IMR-90 (cell line): ENCODE results near the gene RPS19.

Experiments
- BHLHE40 ChIP-seq: fragments of 150-350 bp; IDR thresholded peaks from 2 replicates; pipeline ENCODE4 v1.6.1; 2016; ENCODE audit warnings: mild to moderate bottlenecking, low read depth, low read length
- ELK1 ChIP-seq: fragments of 150-350 bp; IDR thresholded peaks from 2 replicates; pipeline ENCODE4 v1.6.1; 2016; ENCODE audit warnings: low read depth, mild to moderate bottlenecking, low read length, moderate library complexity, borderline replicate concordance
- FOS ChIP-seq: fragments of 150-350 bp; IDR thresholded peaks from 2 replicates; pipeline ENCODE4 v1.6.1; 2016; ENCODE audit warnings: low read depth, low read length
- MAFK ChIP-seq: IDR thresholded peaks from 2 replicates; pipeline ENCODE4 v1.6.1; 2012; ENCODE audit warnings: low read depth, low read length, improper control_type of control experiment
- MAZ ChIP-seq: IDR thresholded peaks from 2 replicates; pipeline ENCODE4 v1.6.1; 2012; ENCODE audit warnings: low read depth, mild to moderate bottlenecking, low read length, improper control_type of control experiment, moderate library complexity, borderline replicate concordance
- POLR2A ChIP-seq: IDR thresholded peaks from 2 replicates; pipeline ENCODE4 v1.6.1; 2012; ENCODE audit warnings: mild to moderate bottlenecking, low read depth, low read length
- RCOR1 ChIP-seq: IDR thresholded peaks from 2 replicates; pipeline ENCODE4 v1.6.1; 2012; ENCODE audit warnings: mild to moderate bottlenecking, low read length, improper control_type of control experiment; ENCODE audit not compliant: insufficient replicate concordance
- RFX5 ChIP-seq: IDR thresholded peaks from 2 replicates; pipeline ENCODE4 v1.8.0; 2012; ENCODE audit warnings: low read depth, mild to moderate bottlenecking, low read length, moderate library complexity
- TF ChIP-seq, protein P1 (sequence below): conservative IDR thresholded peaks from 2 replicates; pipeline ENCODE4 v1.5.1; 2012; ENCODE audit warnings: mild to moderate bottlenecking, low read depth, low read length, improper control_type of control experiment
- TF ChIP-seq, protein P2 (sequence below): fragments of 150-350 bp; IDR thresholded peaks from 2 replicates; pipeline ENCODE4 v1.6.1; 2017; ENCODE audit warnings: mild to moderate bottlenecking, antibody characterized with exemption, low read length, low read depth

DNA sequence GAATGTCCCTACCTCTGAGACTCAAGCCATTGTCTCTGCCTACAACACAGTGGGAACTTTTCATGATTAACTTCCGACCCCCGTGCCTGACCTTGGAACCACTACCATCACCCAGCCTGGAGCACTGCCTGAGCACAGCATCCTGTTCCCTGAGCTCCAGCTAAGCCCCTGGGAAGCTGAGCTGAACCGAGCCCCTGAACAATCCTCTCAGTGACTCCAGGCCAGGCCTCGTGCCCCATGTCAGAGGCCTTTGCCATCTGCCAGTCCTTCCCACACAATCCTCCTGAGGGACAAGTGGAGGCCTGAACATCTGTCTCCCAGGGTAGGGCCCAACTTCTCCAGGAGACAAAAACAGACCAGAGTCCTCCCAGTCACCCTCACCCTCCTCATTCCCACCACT lies 46.1 kb upstream of the RPS19 start:
- TF ChIP-seq, protein P1, sequence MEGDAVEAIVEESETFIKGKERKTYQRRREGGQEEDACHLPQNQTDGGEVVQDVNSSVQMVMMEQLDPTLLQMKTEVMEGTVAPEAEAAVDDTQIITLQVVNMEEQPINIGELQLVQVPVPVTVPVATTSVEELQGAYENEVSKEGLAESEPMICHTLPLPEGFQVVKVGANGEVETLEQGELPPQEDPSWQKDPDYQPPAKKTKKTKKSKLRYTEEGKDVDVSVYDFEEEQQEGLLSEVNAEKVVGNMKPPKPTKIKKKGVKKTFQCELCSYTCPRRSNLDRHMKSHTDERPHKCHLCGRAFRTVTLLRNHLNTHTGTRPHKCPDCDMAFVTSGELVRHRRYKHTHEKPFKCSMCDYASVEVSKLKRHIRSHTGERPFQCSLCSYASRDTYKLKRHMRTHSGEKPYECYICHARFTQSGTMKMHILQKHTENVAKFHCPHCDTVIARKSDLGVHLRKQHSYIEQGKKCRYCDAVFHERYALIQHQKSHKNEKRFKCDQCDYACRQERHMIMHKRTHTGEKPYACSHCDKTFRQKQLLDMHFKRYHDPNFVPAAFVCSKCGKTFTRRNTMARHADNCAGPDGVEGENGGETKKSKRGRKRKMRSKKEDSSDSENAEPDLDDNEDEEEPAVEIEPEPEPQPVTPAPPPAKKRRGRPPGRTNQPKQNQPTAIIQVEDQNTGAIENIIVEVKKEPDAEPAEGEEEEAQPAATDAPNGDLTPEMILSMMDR = no peak
- no peak for TF ChIP-seq RCOR1
- no peak for TF ChIP-seq BHLHE40
- TF ChIP-seq, protein P2, sequence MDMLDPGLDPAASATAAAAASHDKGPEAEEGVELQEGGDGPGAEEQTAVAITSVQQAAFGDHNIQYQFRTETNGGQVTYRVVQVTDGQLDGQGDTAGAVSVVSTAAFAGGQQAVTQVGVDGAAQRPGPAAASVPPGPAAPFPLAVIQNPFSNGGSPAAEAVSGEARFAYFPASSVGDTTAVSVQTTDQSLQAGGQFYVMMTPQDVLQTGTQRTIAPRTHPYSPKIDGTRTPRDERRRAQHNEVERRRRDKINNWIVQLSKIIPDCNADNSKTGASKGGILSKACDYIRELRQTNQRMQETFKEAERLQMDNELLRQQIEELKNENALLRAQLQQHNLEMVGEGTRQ = no peak
- TF ChIP-seq POLR2A = no peak
- no peak for TF ChIP-seq MAFK
- TF ChIP-seq FOS = no peak
- TF ChIP-seq MAZ = no peak
- TF ChIP-seq ELK1 = no peak
- no peak for TF ChIP-seq RFX5
